MM.1S (cell line): ENCODE measurements around the gene SMIM1.

Experiments used
- DNase-seq: peaks from one replicate; pipeline ENCODE4 v3.0.0-alpha.2; 2015
- H2AFZ ChIP-seq: fragments of 300-600 bp; sonication (generic); 2 replicates; pipeline ENCODE4 v1.6.0; 2016; ENCODE audit warnings: antibody characterized with exemption, low read length
- H3F3A ChIP-seq: fragments of 300-600 bp; sonication (generic); 2 replicates; pipeline ENCODE4 v1.6.1; 2016; ENCODE audit warnings: mild to moderate bottlenecking, antibody characterized with exemption, low read length, moderate library complexity, mixed read lengths; ENCODE audit not compliant: insufficient read depth
- H3K27ac ChIP-seq: fragments of 300-600 bp; sonication (generic); 2 replicates; pipeline ENCODE4 v1.5.1; 2016; ENCODE audit warnings: mild to moderate bottlenecking, low read length
- H3K27me3 ChIP-seq: fragments of 300-600 bp; sonication (generic); replicated peaks from 2 replicates; pipeline ENCODE4 v1.6.0; 2016; ENCODE audit warnings: low read length; ENCODE audit not compliant: insufficient read depth
- H3K36me3 ChIP-seq: fragments of 300-600 bp; sonication (generic); replicated peaks from 2 replicates; pipeline ENCODE4 v1.6.1; 2016; ENCODE audit warnings: mild to moderate bottlenecking, low read length, mixed read lengths; ENCODE audit not compliant: insufficient read depth
- H3K4me1 ChIP-seq: fragments of 300-600 bp; sonication (generic); 2 replicates; pipeline ENCODE4 v1.6.1; 2016; ENCODE audit warnings: low read length, mixed read lengths
- H3K4me2 ChIP-seq: fragments of 300-600 bp; sonication (generic); 2 replicates; pipeline ENCODE4 v1.6.0; 2016; ENCODE audit warnings: low read depth, low read length
- H3K4me3 ChIP-seq: fragments of 300-600 bp; sonication (generic); 2 replicates; pipeline ENCODE4 v1.5.1; 2016; ENCODE audit warnings: low read length, mixed read lengths
- H3K79me2 ChIP-seq: fragments of 300-600 bp; sonication (generic); 2 replicates; pipeline ENCODE4 v1.6.1; 2016; ENCODE audit warnings: mixed run types, low read length, mixed read lengths
- H3K9ac ChIP-seq: fragments of 300-600 bp; sonication (generic); 2 replicates; pipeline ENCODE4 v1.6.1; 2016; ENCODE audit warnings: low read length, mixed read lengths
- H3K9me2 ChIP-seq: fragments of 300-600 bp; sonication (generic); replicated peaks from 2 replicates; pipeline ENCODE4 v1.6.1; 2016; ENCODE audit warnings: mild to moderate bottlenecking, low read length, mixed read lengths; ENCODE audit not compliant: insufficient read depth
- H3K9me3 ChIP-seq: fragments of 300-600 bp; sonication (generic); replicated peaks from 2 replicates; pipeline ENCODE4 v1.6.1; 2016; ENCODE audit warnings: mild to moderate bottlenecking, low read length, mixed read lengths; ENCODE audit not compliant: insufficient read depth
- H4K20me1 ChIP-seq: fragments of 300-600 bp; sonication (generic); 2 replicates; pipeline ENCODE4 v1.6.1; 2016; ENCODE audit warnings: mild to moderate bottlenecking, low read length, moderate library complexity, mixed read lengths; ENCODE audit not compliant: insufficient read depth
- CTCF ChIP-seq: fragments of 300-600 bp; sonication (generic); IDR thresholded peaks from 2 replicates; pipeline ENCODE4 v1.5.1; 2016; ENCODE audit warnings: antibody characterized with exemption, low read length, mixed read lengths
- EZH2 ChIP-seq: fragments of 300-600 bp; sonication (generic); optimal IDR thresholded peaks from 2 replicates; pipeline ENCODE3; 2017; ENCODE audit warnings: low read depth, mild to moderate bottlenecking, antibody characterized with exemption, low read length, mixed read lengths
- EZH2phosphoT487 ChIP-seq: fragments of 300-600 bp; sonication (generic); IDR thresholded peaks from 2 replicates; pipeline ENCODE4 v1.6.1; 2018; ENCODE audit warnings: antibody characterized with exemption, low read length

The SMIM1 gene

GRCh38 chr1:3786468-3787348 lies 14.2 kb downstream of the SMIM1 start:
- Histone ChIP-seq H3K9me3 (no peaks in the 10 kb centered on the region), H3K36me3 (0 out of 2 replicates have a peak, but pooled peaks cover 5% of the 10 kb centered on the region), H3K4me2 (no peak overlapping the region), H4K20me1 (no peaks in the 10 kb centered on the region), H3F3A (no peaks in the 10 kb centered on the region), H3K27ac (no peak overlapping the region), H3K27me3 (no peaks in the 10 kb centered on the region), H3K4me3 (no peak overlapping the region), H3K79me2 (peaks cover 40% of the 10 kb centered on the region), H3K9me2 (no peaks in the 10 kb centered on the region), H3K9ac (no peak overlapping the region), H3K4me1 (no peaks in the 10 kb centered on the region), H2AFZ (no peak overlapping the region)
- no peak for DNase-seq
- TF ChIP-seq EZH2, result no peak
- TF ChIP-seq EZH2phosphoT487, result no peak

- Histone ChIP-seq H3K9ac (no peak overlapping the region), H3K9me2 (no peaks in the 10 kb centered on the region), H3K4me3 (no peak overlapping the region), H3F3A (no peaks in the 10 kb centered on the region), H3K4me2 (no peak overlapping the region), H3K27ac (no peak overlapping the region), H3K4me1 (no peaks in the 10 kb centered on the region), H3K79me2 (peaks cover 46% of the 10 kb centered on the region), H4K20me1 (no peaks in the 10 kb centered on the region), H3K27me3 (no peaks in the 10 kb centered on the region), H3K36me3 (0 out of 2 replicates have a peak, but pooled peaks cover 5% of the 10 kb centered on the region), H3K9me3 (no peaks in the 10 kb centered on the region), H2AFZ (no peak overlapping the region)
- TF ChIP-seq EZH2 (no peak), CTCF (no peak), EZH2phosphoT487 (no peak)
- no peak for DNase-seq
Observed at GRCh38 chr1:3787349-3787715, 14.8 kb downstream of the SMIM1 start.

GRCh38 chr1:3787745-3788605 lies 15.4 kb downstream of the SMIM1 start:
- Histone ChIP-seq H3K9ac (no peak overlapping the region), H4K20me1 (no peaks in the 10 kb centered on the region), H2AFZ (no peak overlapping the region), H3K9me3 (no peaks in the 10 kb centered on the region), H3K4me3 (no peak overlapping the region), H3K27me3 (no peaks in the 10 kb centered on the region), H3K27ac (no peak overlapping the region), H3K36me3 (0 out of 2 replicates have a peak, but pooled peaks cover 5% of the 10 kb centered on the region), H3K79me2 (peaks cover 52% of the 10 kb centered on the region), H3K9me2 (no peaks in the 10 kb centered on the region), H3K4me2 (no peak overlapping the region), H3K4me1 (no peaks in the 10 kb centered on the region), H3F3A (no peaks in the 10 kb centered on the region)
- TF ChIP-seq CTCF, result no peak
- TF ChIP-seq EZH2phosphoT487, result no peak
- TF ChIP-seq EZH2, result no peak
- no peak for DNase-seq
